HepG2 (cell line): ENCODE results near the gene KIFC1. TPM values are rescaled to one million over a fixed set of nuclear protein-coding genes. Genes with fewer than 3 reads are reported as not detected.

ENCODE experiments used
- ARNT2 ChIP-seq: sonication (generic); formaldehyde crosslinking; IDR thresholded peaks from 2 replicates; pipeline ENCODE4 v1.8.0; 2022; ENCODE audit warnings: mild to moderate bottlenecking, low read depth, missing genetic modification reagents, moderate library complexity
- EEA1 ChIP-seq: sonication (generic); formaldehyde crosslinking; IDR thresholded peaks from 2 replicates; pipeline ENCODE4 v1.5.1; 2020; ENCODE audit warnings: mild to moderate bottlenecking, missing genetic modification reagents, borderline replicate concordance
- GFI1 ChIP-seq: sonication (generic); formaldehyde crosslinking; IDR thresholded peaks from 2 replicates; pipeline ENCODE4 v1.5.0; 2020; ENCODE audit warnings: missing genetic modification reagents, mild to moderate bottlenecking, borderline replicate concordance
- LBX2 ChIP-seq: sonication (generic); formaldehyde crosslinking; IDR thresholded peaks from 2 replicates; pipeline ENCODE4 v1.5.0; 2020; ENCODE audit warnings: missing genetic modification reagents, mild to moderate bottlenecking, borderline replicate concordance
- MTA3 ChIP-seq: sonication (generic); formaldehyde crosslinking; IDR thresholded peaks from 2 replicates; pipeline ENCODE4 v1.4.0; 2020; ENCODE audit warnings: missing genetic modification reagents
- MTF1 ChIP-seq: sonication (generic); formaldehyde crosslinking; IDR thresholded peaks from 2 replicates; pipeline ENCODE4 v1.5.0; 2020; ENCODE audit warnings: missing genetic modification reagents
- MYC ChIP-seq: sonication (generic); formaldehyde crosslinking; IDR thresholded peaks from 2 replicates; pipeline ENCODE4 v1.9.0; 2021; ENCODE audit warnings: missing genetic modification reagents, borderline replicate concordance
- PAWR ChIP-seq: sonication (generic); formaldehyde crosslinking; IDR thresholded peaks from 2 replicates; pipeline ENCODE4 v1.4.0; 2020; ENCODE audit warnings: missing genetic modification reagents, mild to moderate bottlenecking, borderline replicate concordance
- PAX8 ChIP-seq: sonication (generic); formaldehyde crosslinking; IDR thresholded peaks from 2 replicates; pipeline ENCODE4 v1.8.0; 2022; ENCODE audit warnings: mild to moderate bottlenecking, missing genetic modification reagents, borderline replicate concordance
- TSC22D2 ChIP-seq: sonication (generic); formaldehyde crosslinking; IDR thresholded peaks from 2 replicates; pipeline ENCODE4 v1.5.1; 2020; ENCODE audit warnings: missing genetic modification reagents, mild to moderate bottlenecking, borderline replicate concordance
- ZBTB4 ChIP-seq: sonication (generic); formaldehyde crosslinking; IDR thresholded peaks from 2 replicates; pipeline ENCODE4 v1.4.0; 2020; ENCODE audit warnings: missing genetic modification reagents, mild to moderate bottlenecking, borderline replicate concordance
- ZEB1 ChIP-seq: IDR thresholded peaks from 2 replicates; pipeline ENCODE4 v1.6.1; 2012; ENCODE audit warnings: mild to moderate bottlenecking, low read depth, inconsistent platforms; ENCODE audit not compliant: insufficient replicate concordance
- ZNF556 ChIP-seq: sonication (generic); formaldehyde crosslinking; IDR thresholded peaks from 2 replicates; pipeline ENCODE4 v1.4.0; 2020; ENCODE audit warnings: mild to moderate bottlenecking, missing genetic modification reagents, borderline replicate concordance
- ZNF574 ChIP-seq: sonication (generic); formaldehyde crosslinking; IDR thresholded peaks from 2 replicates; pipeline ENCODE4 v1.4.0; 2020; ENCODE audit warnings: missing genetic modification reagents
- ZNF768 ChIP-seq: sonication (generic); formaldehyde crosslinking; IDR thresholded peaks from 2 replicates; pipeline ENCODE4 v1.4.0; 2020; ENCODE audit warnings: missing genetic modification reagents
- ZNF891 ChIP-seq: sonication (generic); formaldehyde crosslinking; IDR thresholded peaks from 2 replicates; pipeline ENCODE4 v1.5.0; 2020; ENCODE audit warnings: mild to moderate bottlenecking, missing genetic modification reagents
- ZZZ3 ChIP-seq: sonication (generic); formaldehyde crosslinking; IDR thresholded peaks from 2 replicates; pipeline ENCODE4 v1.4.0; 2020; ENCODE audit warnings: missing genetic modification reagents, mild to moderate bottlenecking, borderline replicate concordance
- polyA plus RNA-seq, 8 experiments: library from polyadenylated mRNA; depleted of rRNA in 3 of 8; stranded (reverse) in 7 of 8; unstranded in 1 of 8; fragments of >200 nt; fragmentation: Illumina TruSeq in 4 of 8; extraction: Trizol in 4 of 8; gene quantifications; 2 replicates each; pipeline versions ENCODE4 v1.2.1 to v1.2.3, GENCODE V29; 2011 to 2016; ENCODE audit warnings: low read depth in 4 of 8, missing spikeins in 1 of 8, mixed read lengths in 1 of 8; ENCODE audit not compliant: insufficient read depth in 1 of 8
- total RNA-seq, 5 experiments: library from RNA; depleted of rRNA; stranded (reverse); fragments of >200 nt; fragmentation: Illumina TruSeq; extraction: Trizol; gene quantifications; 2 replicates each; pipeline ENCODE4 v1.2.3, GENCODE V29; 2016; ENCODE audit warnings: low read depth in 1 of 5
- TF ChIP-seq, protein P1 (sequence below): sonication (generic); formaldehyde crosslinking; IDR thresholded peaks from 2 replicates; pipeline ENCODE4 v1.5.0; 2020; ENCODE audit warnings: missing genetic modification reagents

The KIFC1 gene
- total and polyA plus RNA-seq, 2 of the 13 experiments (the other 11 are each of a cell fraction or from before 2014, with no cell fraction given): 25.0 to 45.5 TPM

DNA sequence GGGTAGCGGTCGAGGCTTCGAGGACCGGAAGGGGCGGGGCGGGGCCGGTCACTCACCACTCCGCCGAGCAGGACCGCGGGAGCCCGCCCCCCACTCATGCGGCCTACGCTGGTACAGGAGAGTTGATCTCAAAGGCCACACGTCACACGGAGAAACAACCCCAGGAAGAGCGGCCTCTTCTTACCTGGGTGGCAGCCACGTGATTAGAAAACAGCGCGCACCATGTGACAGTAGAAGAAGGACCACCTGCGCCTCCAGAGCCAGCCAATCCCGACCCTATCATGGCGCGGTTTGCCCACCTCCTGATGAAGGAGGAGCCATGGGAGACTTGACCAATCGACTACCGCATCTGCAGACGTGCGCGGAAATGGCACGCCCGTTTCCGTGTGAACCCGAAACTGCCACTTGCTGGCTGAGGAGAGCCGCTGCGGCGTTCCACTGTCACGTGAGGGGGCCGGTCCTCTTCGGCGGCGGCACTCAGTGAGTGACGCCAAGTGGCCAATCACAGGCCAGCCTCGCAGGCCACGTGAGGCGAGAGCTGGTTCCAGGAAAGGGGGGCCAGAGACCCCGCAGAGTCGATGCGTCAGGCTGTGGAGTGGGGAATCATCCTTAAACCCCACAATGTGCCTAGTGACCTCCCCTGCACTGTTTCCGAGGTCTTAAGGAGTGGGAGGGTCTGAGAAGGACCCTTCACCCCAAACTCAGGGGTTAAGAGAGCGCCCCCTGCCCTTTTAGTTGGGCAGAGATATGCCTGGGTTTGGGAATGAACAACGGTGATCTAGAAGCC, 26.5 kb downstream of the KIFC1 start, which contains the start of gene CUTA (continued):
- TF ChIP-seq ZNF556 (CRISPR knock-in tag) (peak; percentile 77; the same call in 1 of the 2 replicates), ZBTB4 (CRISPR knock-in tag) (0 out of 2 replicates have a peak, but pooled peaks have one; percentile 50), ZZZ3 (CRISPR knock-in tag) (peak; percentile 90; the same call in 1 of the 2 replicates), TSC22D2 (CRISPR knock-in tag) (no peak; the same call in 1 of the 2 replicates), MTF1 (no peak; the same call in 1 of the 2 replicates), ZEB1 (peak; percentile 63), GFI1 (CRISPR knock-in tag) (no peak), ZNF891 (CRISPR knock-in tag) (0 out of 2 replicates have a peak, but pooled peaks have one; percentile 35), PAWR (peak; percentile 92; the same call in 1 of the 2 replicates), MYC (CRISPR knock-in tag) (peak; percentile 94), EEA1 (CRISPR knock-in tag) (no peak), PAX8 (CRISPR knock-in tag) (peak; percentile 95), ARNT2 (CRISPR knock-in tag) (peak; percentile 81; the same call in 1 of the 2 replicates), ZNF768 (CRISPR knock-in tag) (peak; percentile 64), ZNF574 (CRISPR knock-in tag) (peak; percentile 80), LBX2 (peak; percentile 88), MTA3 (CRISPR knock-in tag) (no peak)
- TF ChIP-seq, protein P1, sequence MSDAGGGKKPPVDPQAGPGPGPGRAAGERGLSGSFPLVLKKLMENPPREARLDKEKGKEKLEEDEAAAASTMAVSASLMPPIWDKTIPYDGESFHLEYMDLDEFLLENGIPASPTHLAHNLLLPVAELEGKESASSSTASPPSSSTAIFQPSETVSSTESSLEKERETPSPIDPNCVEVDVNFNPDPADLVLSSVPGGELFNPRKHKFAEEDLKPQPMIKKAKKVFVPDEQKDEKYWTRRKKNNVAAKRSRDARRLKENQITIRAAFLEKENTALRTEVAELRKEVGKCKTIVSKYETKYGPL (CRISPR knock-in tag): peak; percentile 52; the same call in 1 of the 2 replicates
